Measurements from ENCODE around the gene NTM.

NTM gene

GRCh38 chr11:132030896-132031295 lies 660.5 kb downstream of the NTM start:
- no peak for DNase-seq (ENCODE audit: low read depth in 2 of 2, low spot score in 1 of 2)

GRCh38 chr11:132032555-132032954 lies 662.1 kb downstream of the NTM start:
- DNase-seq (ENCODE audit: low read depth in 2 of 2, low spot score in 1 of 2), result no peak

GRCh38 chr11:132033051-132033450 lies 662.6 kb downstream of the NTM start:
- no peak for DNase-seq (ENCODE audit: low read depth in 2 of 2, low spot score in 1 of 2)

GRCh38 chr11:132035228-132035627 lies 664.8 kb downstream of the NTM start:
- DNase-seq (ENCODE audit: low read depth in 2 of 2, low spot score in 1 of 2), result no peak

- DNase-seq (ENCODE audit: low read depth in 2 of 2, low spot score in 1 of 2), result no peak
Observed at GRCh38 chr11:132035766-132036165, 665.4 kb downstream of the NTM start.

GRCh38 chr11:132036220-132036619 lies 665.8 kb downstream of the NTM start:
- DNase-seq (ENCODE audit: low read depth in 2 of 2, low spot score in 1 of 2), result no peak

- no peak for DNase-seq (ENCODE audit: low read depth in 2 of 2, low spot score in 1 of 2)
Observed at GRCh38 chr11:132036746-132037466, 666.5 kb downstream of the NTM start.

- no peak for DNase-seq (ENCODE audit: low read depth in 2 of 2, low spot score in 1 of 2)
Observed at GRCh38 chr11:132037467-132037862, 667.0 kb downstream of the NTM start.

- no peak for DNase-seq (ENCODE audit: low read depth in 2 of 2, low spot score in 1 of 2)
Observed at GRCh38 chr11:132037956-132038355, 667.5 kb downstream of the NTM start.

GRCh38 chr11:132039521-132039920 lies 669.1 kb downstream of the NTM start:
- no peak for DNase-seq (ENCODE audit: low read depth in 2 of 2, low spot score in 1 of 2)

GRCh38 chr11:132042296-132042695 lies 671.9 kb downstream of the NTM start:
- no peak for DNase-seq (ENCODE audit: low read depth in 2 of 2, low spot score in 1 of 2)

GRCh38 chr11:132043714-132044113 lies 673.3 kb downstream of the NTM start:
- DNase-seq (ENCODE audit: low read depth in 2 of 2, low spot score in 1 of 2), result no peak

- DNase-seq (ENCODE audit: low read depth in 2 of 2, low spot score in 1 of 2), result no peak
Observed at GRCh38 chr11:132045107-132045506, 674.7 kb downstream of the NTM start.

- DNase-seq (ENCODE audit: low read depth in 2 of 2, low spot score in 1 of 2), result no peak
Observed at GRCh38 chr11:132046288-132046865, 676.0 kb downstream of the NTM start.

GRCh38 chr11:132047167-132047566 lies 676.8 kb downstream of the NTM start:
- DNase-seq (ENCODE audit: low read depth in 2 of 2, low spot score in 1 of 2), result no peak

- no peak for DNase-seq (ENCODE audit: low read depth in 2 of 2, low spot score in 1 of 2)
Observed at GRCh38 chr11:132048040-132048439, 677.6 kb downstream of the NTM start.

GRCh38 chr11:132049205-132049604 lies 678.8 kb downstream of the NTM start:
- no peak for DNase-seq (ENCODE audit: low read depth in 2 of 2, low spot score in 1 of 2)

GRCh38 chr11:132050049-132050448 lies 679.6 kb downstream of the NTM start:
- no peak for DNase-seq (ENCODE audit: low read depth in 2 of 2, low spot score in 1 of 2)

- no peak for DNase-seq (ENCODE audit: low read depth in 2 of 2, low spot score in 1 of 2)
Observed at GRCh38 chr11:132050577-132051165, 680.3 kb downstream of the NTM start.

GRCh38 chr11:132051704-132052103 lies 681.3 kb downstream of the NTM start:
- no peak for DNase-seq (ENCODE audit: low read depth in 2 of 2, low spot score in 1 of 2)

GRCh38 chr11:132052342-132052741 lies 681.9 kb downstream of the NTM start:
- no peak for DNase-seq (ENCODE audit: low read depth in 2 of 2, low spot score in 1 of 2)

- DNase-seq (ENCODE audit: low read depth in 2 of 2, low spot score in 1 of 2), result no peak
Observed at GRCh38 chr11:132052904-132053303, 682.5 kb downstream of the NTM start.

- no peak for DNase-seq (ENCODE audit: low read depth in 2 of 2, low spot score in 1 of 2)
Observed at GRCh38 chr11:132054822-132055221, 684.4 kb downstream of the NTM start.
